ENCODE results near the gene BCL2L11.

Gene BCL2L11

DNA sequence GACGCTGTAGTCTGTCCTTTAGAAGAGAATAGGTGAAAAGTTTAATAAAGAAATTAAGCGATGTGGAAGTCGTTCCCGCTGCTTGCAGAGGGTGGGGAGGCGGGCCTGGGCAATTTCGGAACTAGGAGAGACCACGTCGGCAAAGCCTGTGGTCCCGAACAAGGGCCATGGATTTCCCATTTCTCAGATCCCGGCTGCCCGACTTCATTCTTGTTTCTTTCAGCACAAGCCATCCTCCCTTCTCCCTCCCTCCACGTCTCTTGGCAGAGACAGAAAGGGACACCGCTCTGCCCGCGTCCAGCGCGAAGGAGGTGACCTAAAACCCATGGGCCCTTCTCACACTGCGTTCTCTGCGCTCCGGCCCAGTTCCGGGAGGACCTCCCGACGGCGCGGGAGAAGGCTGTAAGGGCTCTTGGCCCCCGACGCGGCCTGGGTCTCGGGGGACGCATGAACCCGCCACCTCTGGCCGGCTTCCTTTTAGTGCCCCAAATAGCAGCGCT lies 2.2 kb upstream of the BCL2L11 start:
- no peak for DNase-seq

DNA sequence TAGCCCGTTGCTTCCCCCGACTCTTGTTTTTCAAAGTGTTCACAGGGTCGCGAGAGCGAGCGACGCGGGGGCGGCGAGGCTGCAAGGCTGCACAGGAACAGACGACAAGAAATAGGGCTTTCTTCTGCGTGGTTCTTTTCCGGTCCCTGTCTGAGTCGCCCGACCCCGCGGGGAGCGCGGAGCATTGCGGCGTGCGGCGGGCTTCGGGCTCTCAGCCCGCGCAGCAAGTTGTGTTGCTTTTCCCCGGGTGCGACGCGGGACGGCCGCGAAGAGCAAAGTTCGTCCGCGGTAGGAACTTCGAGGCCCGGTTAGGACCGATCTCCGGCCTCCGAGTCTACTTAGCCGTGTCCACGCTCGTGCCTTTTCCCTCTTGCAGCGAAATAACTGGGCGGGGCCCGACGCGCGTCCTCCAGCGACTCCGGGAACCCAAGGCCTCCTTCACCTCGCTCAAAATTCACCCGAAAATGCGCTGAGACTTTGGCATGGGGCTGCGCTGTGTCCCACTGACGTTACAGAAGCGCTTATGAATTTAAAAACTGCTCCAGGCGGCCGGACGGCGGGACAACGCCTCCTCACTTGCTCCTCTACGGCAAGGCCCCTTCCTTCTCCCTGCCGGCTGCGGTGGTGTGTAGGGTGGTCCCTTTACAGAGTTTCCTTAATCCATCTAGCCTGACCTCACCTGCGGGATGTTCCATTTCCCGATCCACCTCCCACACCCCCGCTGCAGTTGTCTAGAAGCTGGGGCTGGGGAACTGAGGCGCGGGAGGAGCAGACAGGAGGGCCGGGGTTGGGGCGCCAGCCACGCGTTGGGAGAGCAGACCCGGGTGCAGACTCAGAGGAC lies 1.5 kb upstream of the BCL2L11 start:
- no peak for DNase-seq

DNA sequence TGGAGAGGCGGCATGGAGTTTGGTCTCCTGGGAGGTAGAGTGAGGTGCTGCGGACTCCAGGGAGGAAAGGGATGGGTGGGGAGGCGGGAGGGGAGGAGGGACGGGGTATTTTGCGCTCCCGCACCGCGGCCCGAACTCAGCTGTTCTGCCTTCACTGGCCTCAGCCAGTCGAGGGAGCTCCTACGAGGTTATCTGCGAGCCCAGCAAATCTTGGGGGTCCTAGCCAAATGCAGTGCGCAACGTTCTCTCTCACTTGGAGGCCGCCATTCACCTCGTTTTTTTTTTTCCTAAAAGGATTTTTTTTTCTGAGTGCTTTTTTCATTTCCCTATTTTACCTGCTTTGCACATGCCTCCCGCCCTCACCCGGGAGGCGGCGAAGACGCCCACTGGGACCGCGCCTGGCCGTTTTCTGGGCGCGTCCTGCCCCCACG lies 877 bp upstream of the BCL2L11 start:
- no peak for DNase-seq

DNA sequence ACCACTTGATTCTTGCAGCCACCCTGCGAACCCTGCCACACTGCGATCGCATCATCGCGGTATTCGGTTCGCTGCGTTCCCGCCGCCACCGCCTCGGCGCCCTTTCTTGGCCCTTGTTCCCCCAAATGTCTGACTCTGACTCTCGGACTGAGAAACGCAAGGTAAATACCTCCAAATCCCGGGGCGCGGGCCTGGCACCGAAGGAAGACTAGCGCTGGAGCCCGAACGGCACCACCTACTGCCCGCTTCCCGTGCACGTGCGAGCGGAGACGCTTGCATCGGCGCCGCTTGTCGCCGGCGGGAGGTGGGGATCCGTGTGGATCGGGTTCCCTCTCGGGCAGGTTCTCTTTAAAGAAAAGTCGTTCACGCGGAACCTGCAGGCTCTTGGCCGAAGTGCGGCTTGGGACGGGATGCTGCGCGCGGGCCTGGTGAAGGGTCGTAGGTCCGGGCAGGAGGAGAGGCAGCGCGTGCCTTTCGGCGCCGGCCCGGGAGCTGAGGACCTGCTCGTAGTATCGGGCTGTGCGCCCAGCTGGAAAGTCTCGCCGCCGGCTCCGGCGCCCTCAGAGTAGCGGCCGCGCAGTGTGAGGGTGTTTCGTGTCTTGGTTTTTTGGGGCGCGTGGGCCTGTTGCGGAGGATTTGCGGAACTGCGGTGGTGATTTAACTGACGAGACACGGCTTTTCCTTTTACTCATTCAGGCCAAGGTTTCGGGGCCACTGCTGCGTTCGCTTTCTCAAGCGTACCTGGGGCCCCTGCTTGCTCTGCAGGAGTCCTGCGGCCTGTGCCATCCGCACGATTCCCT lies 514 bp downstream of the BCL2L11 start:
- peak; percentile 6 for DNase-seq

DNA sequence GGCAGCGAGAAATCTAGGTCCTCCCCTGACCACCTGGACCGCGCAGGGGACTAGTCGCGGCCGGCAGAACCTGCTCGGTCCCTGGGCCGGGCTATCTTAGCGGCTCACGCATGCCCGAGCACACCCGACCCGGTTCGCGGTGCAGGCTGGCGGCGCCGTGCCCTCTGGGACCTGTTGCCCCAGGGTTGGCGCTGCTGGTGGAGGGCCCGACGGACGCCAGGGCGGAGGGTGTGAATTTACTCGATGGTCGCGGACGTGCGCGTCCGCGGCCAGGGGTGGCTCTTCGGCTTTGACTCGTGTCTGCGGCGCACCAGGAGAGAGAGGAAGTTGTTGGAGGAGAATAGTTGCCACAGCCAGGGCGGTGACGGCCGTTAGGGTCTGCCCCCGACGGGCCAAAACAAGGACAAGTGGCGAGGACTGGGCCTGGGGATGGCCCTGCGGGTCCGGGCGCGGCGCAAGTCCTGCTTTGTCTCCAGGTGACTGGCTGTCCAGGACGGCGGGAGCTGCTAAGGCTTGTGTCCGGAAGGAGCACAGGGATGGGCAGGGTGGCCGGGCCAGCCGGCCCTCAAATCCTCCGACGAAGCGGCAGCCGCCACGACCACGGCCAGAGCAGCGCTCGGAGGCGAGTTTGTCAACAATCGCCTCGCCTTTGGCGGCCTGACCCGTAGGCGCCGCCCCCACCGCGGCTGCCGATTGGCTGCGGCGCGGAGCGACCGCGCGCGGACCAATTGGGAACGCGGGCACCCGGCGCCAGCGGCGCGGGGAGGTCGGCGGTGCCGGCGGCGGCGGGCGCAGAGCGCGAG lies 1.3 kb downstream of the BCL2L11 start:
- peak; percentile 49 for DNase-seq

DNA sequence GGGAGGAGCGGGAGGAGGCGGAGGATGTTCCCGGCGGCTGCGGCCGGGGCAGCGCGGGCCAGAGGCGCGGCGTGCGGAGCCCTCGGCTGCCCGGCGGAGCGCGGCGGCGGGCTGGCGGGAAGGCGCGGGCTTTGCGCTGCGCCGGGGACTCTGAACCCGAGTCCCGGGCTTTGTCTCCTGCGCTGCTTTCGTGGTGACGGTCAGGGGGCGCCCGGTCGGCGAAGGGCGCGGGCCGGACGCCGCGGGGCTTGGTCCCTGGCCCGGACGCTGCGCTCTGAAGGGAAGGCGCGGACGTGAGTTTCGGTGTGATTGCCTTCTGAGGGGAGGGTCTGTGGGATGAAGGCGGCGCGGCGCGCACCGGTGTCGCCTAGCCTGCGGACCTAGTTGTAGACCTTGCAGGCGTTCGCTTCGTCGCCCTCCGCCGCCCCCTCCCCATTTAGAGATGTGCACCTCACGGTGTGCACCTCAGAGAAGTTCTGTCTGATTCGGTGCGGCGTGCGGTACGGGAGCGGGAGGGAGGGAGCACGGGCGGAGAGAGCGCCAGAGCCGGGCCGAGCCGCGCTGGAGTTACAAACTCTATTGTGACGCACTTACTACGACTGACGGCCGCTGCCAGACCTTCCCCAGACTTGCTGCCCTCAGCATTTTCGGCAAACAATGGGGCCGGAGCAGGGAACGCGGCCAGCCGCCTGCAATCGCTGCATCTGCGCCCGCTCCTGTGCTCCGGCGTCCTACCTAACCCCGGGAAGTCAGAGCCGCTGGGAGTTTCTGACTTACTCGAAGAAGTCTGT lies 2.1 kb downstream of the BCL2L11 start:
- DNase-seq, result peak; percentile 67

DNA sequence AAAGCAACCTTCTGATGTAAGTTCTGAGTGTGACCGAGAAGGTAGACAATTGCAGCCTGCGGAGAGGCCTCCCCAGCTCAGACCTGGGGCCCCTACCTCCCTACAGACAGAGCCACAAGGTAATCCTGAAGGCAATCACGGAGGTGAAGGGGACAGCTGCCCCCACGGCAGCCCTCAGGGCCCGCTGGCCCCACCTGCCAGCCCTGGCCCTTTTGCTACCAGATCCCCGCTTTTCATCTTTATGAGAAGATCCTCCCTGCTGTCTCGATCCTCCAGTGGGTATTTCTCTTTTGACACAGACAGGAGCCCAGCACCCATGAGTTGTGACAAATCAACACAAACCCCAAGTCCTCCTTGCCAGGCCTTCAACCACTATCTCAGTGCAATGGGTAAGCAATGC lies 3.0 kb downstream of the BCL2L11 start:
- DNase-seq, result no peak

DNA sequence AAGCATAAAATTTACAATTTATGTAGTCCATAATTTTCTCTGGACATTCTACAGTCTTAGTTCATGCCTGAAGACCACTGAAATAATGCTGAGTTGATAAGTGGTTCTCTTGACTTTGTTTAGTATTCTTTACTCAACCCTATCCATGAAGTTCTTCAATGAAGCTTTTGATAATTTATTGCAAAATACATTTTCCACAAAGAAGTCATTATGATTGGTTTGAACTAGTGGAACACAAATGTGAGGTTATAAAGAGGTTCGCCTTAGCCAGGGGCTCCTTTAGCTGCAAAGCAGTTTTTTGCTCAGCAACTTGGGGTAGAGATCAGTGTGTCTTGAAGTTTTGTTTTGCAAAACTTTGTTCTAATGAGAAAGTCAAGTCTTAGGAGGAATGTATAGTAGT lies 5.9 kb downstream of the BCL2L11 start:
- no peak for DNase-seq

DNA sequence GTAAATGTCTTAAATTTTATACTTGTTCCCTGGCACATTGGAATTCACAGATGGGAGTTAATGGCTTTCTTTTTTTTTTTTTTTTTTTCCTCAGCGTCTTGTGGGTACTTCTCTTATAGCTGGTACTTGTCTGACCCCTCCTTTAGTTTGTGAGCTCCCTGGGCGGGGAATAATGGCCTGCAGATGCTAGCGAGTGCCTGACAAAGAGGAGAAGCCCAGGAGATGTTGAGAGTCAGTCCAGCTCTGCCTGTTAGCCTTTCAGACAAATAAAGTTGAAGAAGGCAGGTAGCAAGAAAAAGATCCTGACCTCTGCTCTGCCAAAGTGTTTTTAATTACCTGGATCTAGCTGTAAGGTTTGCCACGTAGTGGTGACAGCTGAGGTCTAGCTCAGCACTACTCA lies 6.6 kb downstream of the BCL2L11 start:
- DNase-seq, result no peak

DNA sequence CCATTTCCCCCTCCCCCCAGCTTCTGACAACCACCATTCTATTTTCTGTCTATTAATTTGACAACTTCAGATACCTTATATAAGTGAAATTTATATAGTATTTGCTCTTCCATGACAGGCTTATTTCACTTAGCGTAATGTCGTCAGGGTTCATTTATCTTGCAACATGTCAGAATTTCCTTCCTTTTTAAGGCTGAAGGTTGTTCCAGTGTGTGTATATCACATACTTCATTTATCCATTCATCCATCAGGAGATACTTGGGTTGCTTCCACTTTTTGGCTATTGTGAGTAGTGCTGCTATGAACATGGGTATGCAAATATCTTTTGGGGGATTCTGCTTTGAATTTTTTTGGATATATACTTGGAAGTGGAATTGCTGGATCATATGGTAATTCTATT lies 7.4 kb downstream of the BCL2L11 start:
- DNase-seq, result no peak

DNA sequence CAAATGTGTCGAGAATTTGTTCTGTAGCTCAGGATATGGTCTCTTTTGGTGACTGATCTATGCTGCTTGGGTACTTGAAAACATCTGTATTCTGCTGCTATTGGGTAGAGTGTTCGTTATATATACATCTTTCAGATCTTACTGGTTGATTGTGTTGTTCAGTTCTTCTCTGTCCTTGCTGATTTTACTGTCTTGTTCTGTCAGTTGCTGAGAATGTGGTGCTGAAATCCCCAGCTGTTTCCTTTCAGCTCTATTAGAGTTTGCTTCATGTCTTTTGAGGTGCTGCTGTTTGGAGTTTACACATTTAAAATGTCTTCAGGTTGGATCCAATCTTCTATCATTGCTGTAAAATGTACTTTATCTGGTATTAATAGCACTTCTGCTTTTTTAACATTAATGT lies 12.9 kb downstream of the BCL2L11 start:
- DNase-seq, result no peak

DNA sequence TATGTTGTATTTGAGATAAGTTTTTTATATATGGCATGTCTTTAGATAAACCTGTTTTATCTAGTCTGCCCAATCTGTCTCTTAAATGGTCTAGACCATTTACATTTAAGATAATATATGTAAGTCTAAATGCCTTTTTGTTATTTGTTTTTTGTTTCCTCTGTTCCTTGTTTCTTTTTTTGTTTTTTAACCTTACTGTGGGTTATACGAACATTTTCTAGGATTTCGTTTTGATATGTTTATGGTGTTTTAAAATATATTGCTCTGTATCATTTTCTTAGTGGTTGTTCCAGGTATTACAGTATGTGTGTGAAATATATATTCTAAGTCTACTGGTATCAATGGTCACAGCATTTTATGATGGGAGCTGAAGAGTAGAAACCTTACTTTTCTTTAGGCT lies 13.3 kb downstream of the BCL2L11 start:
- no peak for DNase-seq

DNA sequence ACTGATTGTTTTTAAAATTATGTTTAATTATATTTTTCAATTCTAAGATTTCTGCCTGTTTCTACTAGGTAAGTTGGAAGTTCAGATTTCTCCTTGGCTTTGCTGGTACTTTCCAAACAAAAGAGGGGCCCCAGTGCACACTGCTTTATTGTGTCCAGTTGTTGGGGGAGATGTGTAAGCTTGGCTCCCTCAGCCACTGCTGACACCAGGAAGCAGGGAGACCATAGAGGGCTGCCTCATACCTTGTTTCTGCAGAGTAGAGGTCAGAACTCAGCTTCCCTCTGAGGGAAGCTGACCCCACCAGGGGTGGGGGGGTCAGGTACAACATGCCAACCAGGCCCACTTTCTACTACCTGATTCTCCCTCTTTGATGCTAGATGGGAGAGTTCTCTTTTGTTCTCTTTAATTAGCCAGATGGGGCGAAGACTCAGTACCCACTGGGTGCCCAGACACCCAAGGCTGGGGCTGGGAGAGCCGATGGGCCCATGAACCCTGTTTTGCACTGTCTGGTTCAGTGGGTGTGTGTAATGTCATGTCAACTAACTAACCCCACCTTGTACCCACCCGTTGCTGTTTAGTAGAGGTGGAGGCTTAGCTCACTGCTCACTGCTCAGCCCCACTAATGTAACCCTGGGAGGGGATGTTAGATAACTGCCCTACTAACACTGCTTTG lies 14.7 kb downstream of the BCL2L11 start:
- no peak for DNase-seq

DNA sequence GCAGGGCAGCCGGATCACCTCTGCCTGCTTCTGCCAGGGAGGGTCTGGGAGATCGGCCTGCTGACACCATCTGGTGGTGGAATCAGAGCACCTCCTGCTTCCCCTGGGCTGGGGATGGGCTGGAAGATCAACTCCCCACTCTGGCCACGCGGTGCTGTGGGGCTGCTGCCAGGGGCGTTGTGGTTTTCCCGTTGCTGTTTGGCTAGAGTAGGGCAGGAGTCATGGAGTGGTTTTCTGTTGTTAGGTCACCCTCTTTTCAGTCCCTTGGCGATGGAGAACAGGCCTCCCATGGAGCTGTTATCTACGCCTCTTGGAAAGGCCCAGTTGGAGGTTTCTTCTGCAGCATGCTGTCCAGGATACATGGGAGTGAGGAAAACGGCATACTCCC lies 15.2 kb downstream of the BCL2L11 start:
- DNase-seq, result peak; percentile 20

DNA sequence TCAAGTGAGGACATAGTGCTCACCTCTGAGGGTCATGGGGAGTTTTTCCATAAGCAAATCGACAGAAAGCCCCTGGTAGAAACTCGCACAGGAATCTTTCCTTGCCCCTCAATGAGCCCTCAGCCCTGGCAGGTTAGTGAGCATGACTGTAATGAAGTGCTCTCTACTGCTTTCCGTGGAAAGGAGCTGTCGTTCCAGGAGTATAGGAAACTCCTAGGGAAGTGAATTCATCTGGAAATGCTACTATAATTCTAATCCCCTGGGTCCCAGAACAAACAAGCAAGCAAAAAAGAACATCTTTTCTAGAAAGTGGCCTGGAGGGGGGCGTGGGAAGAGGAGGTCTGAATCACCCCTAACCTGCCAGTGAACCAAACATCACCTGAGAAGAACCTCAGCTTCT lies 18.1 kb downstream of the BCL2L11 start:
- no peak for DNase-seq

DNA sequence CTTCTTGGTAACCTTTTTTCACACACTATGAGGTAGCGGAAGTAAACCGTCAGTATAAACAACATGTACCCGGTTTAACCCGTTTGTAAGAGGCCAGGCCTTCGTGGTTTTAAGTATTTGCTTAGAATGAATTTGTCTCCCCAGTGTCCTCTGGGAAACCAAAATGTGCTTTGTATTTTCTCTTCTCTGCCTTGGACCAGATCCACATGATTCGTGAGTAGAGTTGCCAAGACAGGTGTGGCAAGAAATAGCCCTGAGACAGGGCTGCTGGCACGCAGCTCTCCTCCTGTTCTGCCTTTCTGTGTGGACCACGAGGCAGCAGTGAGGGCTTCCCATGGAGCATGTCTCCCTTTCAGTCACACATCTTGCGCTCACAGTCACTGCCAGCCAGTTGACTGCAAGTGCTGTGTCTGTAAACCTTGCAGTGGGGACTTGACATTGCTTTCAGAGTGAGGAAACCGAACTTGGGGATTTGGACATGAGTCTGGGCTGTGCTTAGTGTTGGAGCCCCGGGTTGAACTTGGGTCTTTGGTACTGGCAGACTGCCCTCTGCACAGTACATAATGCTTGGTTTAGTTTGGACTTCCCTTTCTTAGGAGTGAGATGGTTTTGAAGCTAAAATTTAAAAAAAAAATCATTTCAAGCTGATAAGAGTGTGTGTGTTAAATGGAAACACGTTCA lies 19.1 kb downstream of the BCL2L11 start:
- DNase-seq, result peak; percentile 76

DNA sequence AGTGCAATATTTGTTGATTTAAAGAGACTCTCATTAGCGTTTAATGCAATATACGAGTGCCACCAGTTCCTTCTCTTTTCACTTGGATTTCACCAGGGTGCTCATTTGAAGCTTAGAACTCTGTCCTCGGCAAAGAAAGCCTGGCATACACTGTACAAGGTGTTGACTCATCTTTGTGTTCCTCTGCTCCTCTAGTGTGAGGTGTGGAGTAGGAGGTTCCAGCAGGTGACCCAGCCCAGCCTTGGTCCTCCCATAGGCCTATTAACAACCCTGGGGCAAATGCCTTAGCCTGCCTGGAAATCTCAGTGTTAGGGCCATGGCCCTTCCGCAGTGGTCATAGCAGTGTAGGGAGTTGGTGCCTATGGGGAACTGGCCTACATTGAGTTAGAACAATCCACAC lies 20.1 kb downstream of the BCL2L11 start:
- DNase-seq, result no peak

DNA sequence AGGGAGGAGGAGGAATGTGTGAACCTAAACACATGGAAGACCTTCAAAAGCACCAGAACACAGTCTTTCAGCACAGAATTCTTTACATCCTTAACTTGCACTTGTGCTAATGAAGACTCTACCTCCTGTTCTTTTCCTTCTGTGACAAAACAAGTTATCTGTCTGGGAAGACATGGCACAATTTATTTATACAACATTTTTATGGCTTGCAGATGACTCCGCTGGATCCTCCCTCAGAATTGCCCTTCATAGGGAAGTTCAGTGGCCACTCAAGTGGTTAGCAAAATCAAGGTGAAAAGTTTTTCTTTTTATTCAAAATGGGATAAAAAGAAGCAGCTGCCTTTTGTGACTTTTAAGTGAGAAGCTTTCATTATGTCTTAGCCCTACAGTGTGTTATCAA lies 21.4 kb downstream of the BCL2L11 start:
- no peak for DNase-seq

DNA sequence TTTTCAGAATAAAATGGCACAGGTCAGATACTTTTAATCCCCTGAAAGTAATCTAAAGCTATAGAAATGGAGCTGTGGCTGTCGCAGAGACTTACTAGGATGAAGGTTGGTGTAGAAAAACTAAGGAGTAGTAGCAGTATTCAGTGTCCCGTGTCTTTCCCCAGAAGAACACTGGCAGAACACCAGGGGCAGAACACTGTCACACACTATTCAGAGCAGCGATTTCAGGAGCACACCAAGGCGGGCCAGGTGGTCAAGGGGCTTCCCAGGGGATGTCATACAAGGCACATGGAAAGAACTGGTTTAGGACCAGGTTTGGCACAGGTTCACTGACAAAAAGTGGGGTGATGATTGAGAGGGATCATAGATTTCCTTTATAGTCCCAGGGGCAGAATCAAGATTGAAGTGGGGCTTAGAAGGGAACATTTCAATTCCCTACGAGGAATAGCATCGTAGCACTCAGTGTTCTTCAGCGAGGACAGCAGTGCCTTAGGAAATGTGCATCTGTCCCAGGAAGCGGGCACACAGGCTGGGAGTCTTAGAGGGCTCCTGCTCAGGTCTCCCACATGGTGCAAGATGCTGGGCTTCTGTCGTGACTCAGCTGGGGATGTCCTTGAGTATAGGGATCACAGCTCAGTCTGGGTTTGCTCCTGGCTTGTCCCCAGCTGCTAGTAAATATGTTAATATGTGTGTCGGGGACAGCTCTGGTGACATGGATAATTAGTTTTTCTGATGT lies 22.6 kb downstream of the BCL2L11 start:
- DNase-seq, result no peak

DNA sequence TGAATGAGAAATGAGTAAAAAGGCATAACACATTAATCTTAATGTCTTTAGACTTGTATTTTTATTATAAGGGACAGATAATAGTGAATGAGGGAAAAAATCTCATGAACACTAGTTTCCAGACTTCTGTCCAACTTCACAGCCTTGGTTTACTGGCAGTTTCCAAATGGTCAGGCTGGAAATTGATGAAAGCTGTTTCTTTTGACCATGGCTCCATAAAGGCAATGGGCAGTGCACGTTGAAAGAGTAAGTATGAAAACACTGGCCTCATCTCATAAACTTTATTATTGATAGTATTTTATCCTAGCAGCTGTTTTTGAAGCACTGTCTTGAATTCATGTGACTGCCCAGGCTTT lies 23.1 kb downstream of the BCL2L11 start:
- DNase-seq, result no peak
